Left lung (tissue), 10 donors: ENCODE results near the gene AQP11. TPM values are rescaled to one million over a fixed set of nuclear protein-coding genes. Genes with fewer than 3 reads are reported as not detected.

ENCODE experiments used
- ATAC-seq: fragments of 200-7000 bp; cut with Tn5 transposase; one replicate; pipeline ENCODE4 v1.9.1; 2020; ENCODE audit warnings: moderate library complexity
- DNase-seq, 4 donors: peaks; one replicate each; pipeline ENCODE4 v3.0.0-alpha.2; 2013 to 2020
- H3K27ac ChIP-seq, 2 donors: fragments of 200-600 bp; sonication (generic) in 1 of 2; one replicate each; pipeline versions ENCODE4 v1.5.0 to v1.8.0; 2020 to 2021
- H3K27me3 ChIP-seq, 2 donors: fragments of 200-600 bp; sonication (generic) in 1 of 2; one replicate each; pipeline versions ENCODE4 v1.5.0 to v1.8.0; 2020 to 2021
- H3K36me3 ChIP-seq, 2 donors: fragments of 200-600 bp; sonication (generic) in 1 of 2; one replicate each; pipeline versions ENCODE4 v1.5.0 to v1.8.0; 2020 to 2021
- H3K4me1 ChIP-seq, 2 donors: fragments of 200-600 bp; one replicate each; pipeline ENCODE4 v1.8.0; 2021
- H3K4me3 ChIP-seq, 2 donors: fragments of 200-600 bp; sonication (generic) in 1 of 2; one replicate each; pipeline versions ENCODE4 v1.5.0 to v1.8.0; 2020 to 2021; ENCODE audit warnings: mild to moderate bottlenecking in 1 of 2
- H3K9me3 ChIP-seq, 2 donors: fragments of 200-600 bp; sonication (generic) in 1 of 2; one replicate each; pipeline versions ENCODE4 v1.5.0 to v1.8.0; 2020 to 2021
- intact Hi-C, 2 donors: fragments of 100-400 bp; cut with DNase I; formaldehyde crosslinking; loops; one replicate each; pipeline versions ENCODE4 v1.11.2 to v1.14.2; 2022
- polyA plus RNA-seq, 6 donors: library from polyadenylated mRNA; unstranded; fragments of 120-200 nt; gene quantifications; one replicate each; pipeline ENCODE4 v1.2.1, GENCODE V29; 2013; ENCODE audit not compliant: insufficient read length in 6 of 6
- total RNA-seq, 2 donors: library from RNA; stranded (reverse); fragmentation: NEBNext Ultra II Directional; extraction: Animal tissue kit (Norgen Biotek cat#: 25700); gene quantifications; one replicate each; pipeline ENCODE4 v1.2.1, GENCODE V29; 2021
- TF ChIP-seq, protein P1 (sequence below), 2 donors: fragments of 200-600 bp; sonication (generic) in 1 of 2; IDR thresholded peaks; one replicate each; pipeline versions ENCODE4 v1.5.0 to v1.8.0; 2021; ENCODE audit warnings: antibody characterized with exemption in 2 of 2
- donor health status: DM: no; HTN: yes; CAD: no.
- donor health status: DM: no; HTN: no; CAD: no.

The AQP11 gene
- total and polyA plus RNA-seq, 8 donors, result 0.94 to 3.4 (median 3.0) TPM

DNA sequence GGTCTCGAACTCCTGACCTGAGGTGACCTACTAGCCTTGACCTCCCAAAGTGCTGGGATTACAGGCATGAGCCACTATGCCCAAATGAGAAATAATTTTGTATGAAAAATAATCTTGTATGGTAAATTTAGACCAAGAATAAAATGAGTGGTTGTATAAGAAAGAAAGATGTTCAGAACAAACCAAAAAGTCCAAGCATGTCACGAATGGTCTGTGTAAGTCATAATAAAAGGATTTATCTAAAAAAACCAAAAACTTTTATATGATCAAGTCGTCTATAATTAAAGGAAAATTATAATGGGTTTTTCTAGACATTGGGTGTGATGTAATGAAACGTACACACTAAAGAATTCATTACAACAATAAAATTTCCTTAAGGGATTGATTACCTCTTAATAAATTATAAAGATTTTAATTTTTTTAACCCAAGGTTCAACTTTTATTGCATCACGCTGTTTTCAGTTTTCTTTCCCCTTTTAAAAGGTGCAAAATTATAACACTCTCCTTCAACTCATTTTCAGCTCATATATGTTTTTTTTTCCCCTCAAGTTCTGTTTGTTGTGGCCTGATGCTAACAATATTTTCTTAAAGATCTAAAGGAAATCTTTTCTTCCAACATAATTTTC, 8.9 kb upstream of the AQP11 start:
- H3K9me3 ChIP-seq, result peaks cover 0 to 30% of the 10 kb centered on the region in 2 donors

GRCh38 chr11:77589181-77589520, 602 bp upstream of the AQP11 start:
- peaks cover 0 to 14% of the 10 kb centered on the region in 2 donors for H3K27me3 ChIP-seq
- no peaks in the 10 kb centered on the region for H3K9me3 ChIP-seq
- intact Hi-C loops, result no loop called here
- ATAC-seq (peak; percentile 16), DNase-seq (no peak)
- peaks cover 0 to 14% of the 10 kb centered on the region in 2 donors for H3K4me1 ChIP-seq
- no peaks in the 10 kb centered on the region for H3K36me3 ChIP-seq
- peak overlapping the region; percentile 63 to 70 for H3K4me3 ChIP-seq
- TF ChIP-seq, protein P1, sequence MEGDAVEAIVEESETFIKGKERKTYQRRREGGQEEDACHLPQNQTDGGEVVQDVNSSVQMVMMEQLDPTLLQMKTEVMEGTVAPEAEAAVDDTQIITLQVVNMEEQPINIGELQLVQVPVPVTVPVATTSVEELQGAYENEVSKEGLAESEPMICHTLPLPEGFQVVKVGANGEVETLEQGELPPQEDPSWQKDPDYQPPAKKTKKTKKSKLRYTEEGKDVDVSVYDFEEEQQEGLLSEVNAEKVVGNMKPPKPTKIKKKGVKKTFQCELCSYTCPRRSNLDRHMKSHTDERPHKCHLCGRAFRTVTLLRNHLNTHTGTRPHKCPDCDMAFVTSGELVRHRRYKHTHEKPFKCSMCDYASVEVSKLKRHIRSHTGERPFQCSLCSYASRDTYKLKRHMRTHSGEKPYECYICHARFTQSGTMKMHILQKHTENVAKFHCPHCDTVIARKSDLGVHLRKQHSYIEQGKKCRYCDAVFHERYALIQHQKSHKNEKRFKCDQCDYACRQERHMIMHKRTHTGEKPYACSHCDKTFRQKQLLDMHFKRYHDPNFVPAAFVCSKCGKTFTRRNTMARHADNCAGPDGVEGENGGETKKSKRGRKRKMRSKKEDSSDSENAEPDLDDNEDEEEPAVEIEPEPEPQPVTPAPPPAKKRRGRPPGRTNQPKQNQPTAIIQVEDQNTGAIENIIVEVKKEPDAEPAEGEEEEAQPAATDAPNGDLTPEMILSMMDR (IDR thresholded peaks at IDR 0.05), result no peak
- peak overlapping the region; percentile 74 to 79 for H3K27ac ChIP-seq

More for the DNA sequence above, 8.9 kb upstream of the AQP11 start:
- Histone ChIP-seq H3K27ac (no peak overlapping the region), H3K27me3 (no peaks in the 10 kb centered on the region), H3K4me1 (no peaks in the 10 kb centered on the region), H3K36me3 (no peaks in the 10 kb centered on the region), H3K4me3 (no peak overlapping the region)
- DNase-seq, result no peak
- no peak for ATAC-seq
- TF ChIP-seq, protein P1 (IDR thresholded peaks at IDR 0.05), result no peak
- intact Hi-C loops, result no loop called here

DNA sequence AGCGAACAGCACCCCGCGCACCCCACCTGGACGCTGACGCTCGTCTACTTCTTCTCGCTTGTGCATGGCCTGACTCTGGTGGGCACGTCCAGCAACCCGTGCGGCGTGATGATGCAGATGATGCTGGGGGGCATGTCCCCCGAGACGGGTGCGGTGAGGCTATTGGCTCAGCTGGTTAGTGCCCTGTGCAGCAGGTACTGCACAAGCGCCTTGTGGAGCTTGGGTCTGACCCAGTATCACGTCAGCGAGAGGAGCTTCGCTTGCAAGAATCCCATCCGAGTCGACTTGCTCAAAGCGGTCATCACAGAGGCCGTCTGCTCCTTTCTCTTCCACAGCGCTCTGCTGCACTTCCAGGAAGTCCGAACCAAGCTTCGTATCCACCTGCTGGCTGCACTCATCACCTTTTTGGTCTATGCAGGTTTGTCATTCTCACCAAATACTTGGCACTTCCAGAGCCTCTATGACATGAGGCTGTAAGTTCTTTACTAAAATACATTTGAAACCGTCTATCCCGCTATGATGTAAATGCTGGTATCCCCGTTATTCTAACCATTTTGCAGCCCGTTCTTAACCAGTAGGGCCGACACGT, 535 bp downstream of the AQP11 start:
- no peak overlapping the region for H3K27ac ChIP-seq

DNA sequence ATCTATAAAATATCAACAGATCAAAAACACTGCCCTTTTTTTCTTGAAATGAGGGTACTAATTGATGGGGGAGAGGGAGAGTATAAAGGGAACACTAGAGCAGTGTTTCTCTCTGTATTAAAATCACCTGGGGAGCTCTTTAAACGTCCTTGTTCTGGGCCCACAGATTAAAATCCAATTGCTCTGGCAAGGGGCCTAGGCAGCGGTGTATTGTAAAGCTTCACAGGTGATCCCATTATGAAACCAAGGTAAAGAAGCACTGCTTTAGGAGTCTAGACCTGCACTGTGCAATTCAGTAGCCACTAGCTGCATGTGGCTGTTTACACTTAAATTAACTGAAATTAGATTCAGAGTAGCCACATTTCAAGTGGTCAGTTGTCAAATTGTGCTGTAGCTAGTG, 3.0 kb downstream of the AQP11 start:
- DNase-seq (no peak), ATAC-seq (no peak)
- no peak overlapping the region for H3K27ac ChIP-seq
- intact Hi-C loops, result no loop called here
- TF ChIP-seq, protein P1 (IDR thresholded peaks at IDR 0.05), result no peak
- no peaks in the 10 kb centered on the region for H3K9me3 ChIP-seq
- H3K4me1 ChIP-seq, result peaks cover 0 to 14% of the 10 kb centered on the region in 2 donors
- H3K36me3 ChIP-seq, result no peaks in the 10 kb centered on the region
- no peak overlapping the region for H3K4me3 ChIP-seq
- H3K27me3 ChIP-seq, result peaks cover 0 to 14% of the 10 kb centered on the region in 2 donors

More for the DNA sequence above, 535 bp downstream of the AQP11 start:
- Histone ChIP-seq H3K36me3 (no peaks in the 10 kb centered on the region), H3K27me3 (peaks cover 0 to 14% of the 10 kb centered on the region in 2 donors), H3K9me3 (no peaks in the 10 kb centered on the region), H3K4me1 (peaks cover 0 to 14% of the 10 kb centered on the region in 2 donors), H3K4me3 (peak overlapping the region; percentile 63 to 70)
- peak; percentile 36 for ATAC-seq
- DNase-seq, result peak in 2 of 4 donors; percentile 24 to 39
- intact Hi-C loops, result no loop called here
- TF ChIP-seq, protein P1 (IDR thresholded peaks at IDR 0.05), result no peak

DNA sequence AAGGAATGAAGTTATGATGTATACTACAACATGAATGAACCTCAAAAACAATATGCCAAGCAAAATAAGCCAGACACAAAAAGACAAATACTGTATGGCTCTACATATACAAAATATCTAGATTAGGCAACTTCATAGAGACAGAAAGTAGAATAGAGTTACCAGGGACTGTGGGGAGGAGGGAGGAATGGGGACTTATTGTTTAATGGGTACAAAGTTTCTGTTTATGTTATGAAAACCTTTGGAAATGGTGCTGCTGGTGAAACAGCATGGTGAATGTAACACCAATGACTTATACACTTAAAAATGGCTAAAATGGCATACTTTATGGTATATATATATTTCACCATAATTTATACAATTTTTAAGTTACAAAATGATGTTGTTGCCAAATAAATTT, 4.1 kb downstream of the AQP11 start:
- Histone ChIP-seq H3K4me3 (no peak overlapping the region), H3K4me1 (peaks cover 0 to 11% of the 10 kb centered on the region in 2 donors), H3K27ac (no peak overlapping the region), H3K36me3 (no peaks in the 10 kb centered on the region), H3K27me3 (peaks cover 0 to 14% of the 10 kb centered on the region in 2 donors), H3K9me3 (no peaks in the 10 kb centered on the region)
- TF ChIP-seq, protein P1 (IDR thresholded peaks at IDR 0.05), result no peak
- ATAC-seq, result no peak
- no peak for DNase-seq
- intact Hi-C loops, result no loop called here
